ENCODE data around the gene IFI30. TPM values are rescaled to one million over a fixed set of nuclear protein-coding genes. Genes with fewer than 3 reads are reported as not detected.

The IFI30 gene
- total and polyA plus RNA-seq, 2 experiments from 2014 or later: 27.4 to 34.4 TPM

DNA sequence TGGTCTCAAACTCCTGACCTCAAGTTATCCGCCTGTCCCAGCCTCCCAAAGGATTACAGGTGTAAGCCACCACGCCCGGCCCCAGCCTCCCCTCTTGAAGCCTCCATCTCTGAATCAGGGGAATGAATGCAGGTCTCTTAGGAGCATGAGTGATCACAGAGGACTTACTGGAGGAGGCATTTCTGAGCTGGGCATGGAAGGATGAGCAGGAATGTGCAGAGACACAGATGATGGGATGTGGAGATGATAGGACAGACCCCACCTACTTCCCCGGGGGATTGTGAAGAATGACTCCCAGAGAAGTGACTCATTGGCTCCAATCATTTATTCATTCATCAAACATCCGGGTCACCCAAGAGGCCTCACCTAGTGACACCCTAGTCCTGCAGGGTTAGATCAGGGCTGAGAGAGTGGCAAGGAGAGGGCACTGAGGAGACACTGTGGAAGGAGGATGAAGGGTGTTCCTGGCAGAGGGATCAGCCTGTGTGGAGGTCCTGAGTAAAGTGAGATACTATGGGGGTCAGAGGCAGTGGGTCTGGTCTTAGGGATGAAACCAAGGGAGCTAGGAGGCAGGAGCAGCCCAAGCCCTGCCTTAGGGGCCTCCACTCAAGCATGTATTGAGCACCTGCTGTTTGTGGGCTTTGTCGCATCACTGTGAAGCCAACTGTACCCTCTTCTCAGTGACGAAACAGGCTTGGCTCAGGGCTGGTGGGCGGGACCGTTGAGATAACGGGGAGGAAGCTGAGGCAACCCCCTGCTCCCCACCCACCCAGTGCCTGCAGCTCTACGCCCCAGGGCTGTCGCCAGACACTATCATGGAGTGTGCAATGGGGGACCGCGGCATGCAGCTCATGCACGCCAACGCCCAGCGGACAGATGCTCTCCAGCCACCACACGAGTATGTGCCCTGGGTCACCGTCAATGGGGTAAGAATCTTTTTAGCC, 3.0 kb downstream of the IFI30 start (continued):
- TF ChIP-seq EZH2 (IDR thresholded peaks at IDR 0.05; ENCODE audit: low read depth, unreplicated experiment) (no peak), STAT1 (IDR thresholded peaks at IDR 0.05; ENCODE audit: unreplicated experiment) (no peak), POLR2AphosphoS5 (IDR thresholded peaks at IDR 0.05; ENCODE audit: low read depth) (no peak), CREB1 (CRISPR knock-in tag; IDR thresholded peaks at IDR 0.05; ENCODE audit: low read depth) (no peak), ZNF114 (CRISPR knock-in tag; IDR thresholded peaks at IDR 0.05) (no peak), NANOG (IDR thresholded peaks at IDR 0.05; ENCODE audit: borderline replicate concordance) (no peak), JUNB (IDR thresholded peaks at IDR 0.05; ENCODE audit: unreplicated experiment) (no peak)
- TF ChIP-seq, protein P1, sequence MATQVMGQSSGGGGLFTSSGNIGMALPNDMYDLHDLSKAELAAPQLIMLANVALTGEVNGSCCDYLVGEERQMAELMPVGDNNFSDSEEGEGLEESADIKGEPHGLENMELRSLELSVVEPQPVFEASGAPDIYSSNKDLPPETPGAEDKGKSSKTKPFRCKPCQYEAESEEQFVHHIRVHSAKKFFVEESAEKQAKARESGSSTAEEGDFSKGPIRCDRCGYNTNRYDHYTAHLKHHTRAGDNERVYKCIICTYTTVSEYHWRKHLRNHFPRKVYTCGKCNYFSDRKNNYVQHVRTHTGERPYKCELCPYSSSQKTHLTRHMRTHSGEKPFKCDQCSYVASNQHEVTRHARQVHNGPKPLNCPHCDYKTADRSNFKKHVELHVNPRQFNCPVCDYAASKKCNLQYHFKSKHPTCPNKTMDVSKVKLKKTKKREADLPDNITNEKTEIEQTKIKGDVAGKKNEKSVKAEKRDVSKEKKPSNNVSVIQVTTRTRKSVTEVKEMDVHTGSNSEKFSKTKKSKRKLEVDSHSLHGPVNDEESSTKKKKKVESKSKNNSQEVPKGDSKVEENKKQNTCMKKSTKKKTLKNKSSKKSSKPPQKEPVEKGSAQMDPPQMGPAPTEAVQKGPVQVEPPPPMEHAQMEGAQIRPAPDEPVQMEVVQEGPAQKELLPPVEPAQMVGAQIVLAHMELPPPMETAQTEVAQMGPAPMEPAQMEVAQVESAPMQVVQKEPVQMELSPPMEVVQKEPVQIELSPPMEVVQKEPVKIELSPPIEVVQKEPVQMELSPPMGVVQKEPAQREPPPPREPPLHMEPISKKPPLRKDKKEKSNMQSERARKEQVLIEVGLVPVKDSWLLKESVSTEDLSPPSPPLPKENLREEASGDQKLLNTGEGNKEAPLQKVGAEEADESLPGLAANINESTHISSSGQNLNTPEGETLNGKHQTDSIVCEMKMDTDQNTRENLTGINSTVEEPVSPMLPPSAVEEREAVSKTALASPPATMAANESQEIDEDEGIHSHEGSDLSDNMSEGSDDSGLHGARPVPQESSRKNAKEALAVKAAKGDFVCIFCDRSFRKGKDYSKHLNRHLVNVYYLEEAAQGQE (IDR thresholded peaks at IDR 0.05; ENCODE audit: unreplicated experiment): no peak
- TF ChIP-seq, protein P2, sequence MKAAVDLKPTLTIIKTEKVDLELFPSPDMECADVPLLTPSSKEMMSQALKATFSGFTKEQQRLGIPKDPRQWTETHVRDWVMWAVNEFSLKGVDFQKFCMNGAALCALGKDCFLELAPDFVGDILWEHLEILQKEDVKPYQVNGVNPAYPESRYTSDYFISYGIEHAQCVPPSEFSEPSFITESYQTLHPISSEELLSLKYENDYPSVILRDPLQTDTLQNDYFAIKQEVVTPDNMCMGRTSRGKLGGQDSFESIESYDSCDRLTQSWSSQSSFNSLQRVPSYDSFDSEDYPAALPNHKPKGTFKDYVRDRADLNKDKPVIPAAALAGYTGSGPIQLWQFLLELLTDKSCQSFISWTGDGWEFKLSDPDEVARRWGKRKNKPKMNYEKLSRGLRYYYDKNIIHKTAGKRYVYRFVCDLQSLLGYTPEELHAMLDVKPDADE (IDR thresholded peaks at IDR 0.05): no peak

DNA sequence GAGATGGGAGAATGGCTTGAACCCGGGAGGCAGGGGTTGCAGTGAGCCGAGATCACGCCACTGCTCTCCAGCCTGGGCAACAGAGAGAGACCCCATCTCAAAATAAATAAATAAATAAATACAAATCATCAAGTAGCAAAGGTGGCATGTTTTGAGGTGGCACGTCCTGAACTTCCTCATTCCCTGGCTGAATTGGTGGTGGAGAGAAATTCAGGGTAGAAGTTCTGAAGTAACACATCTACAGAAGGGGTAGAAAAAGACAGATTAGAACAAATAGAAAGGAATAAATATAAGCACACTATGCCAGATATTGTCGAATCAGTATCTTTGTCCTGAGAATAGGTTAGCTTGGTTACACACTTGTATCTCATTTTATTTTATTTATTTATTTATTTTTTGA, 6.3 kb downstream of the IFI30 start:
- Histone ChIP-seq H3K36me3 (ENCODE audit: insufficient read depth) (no peaks in the 10 kb centered on the region), H3K79me2 (replicated peaks; ENCODE audit: insufficient read depth) (no peaks in the 10 kb centered on the region), H2AFZ (no peak overlapping the region), H3K27me3 (ENCODE audit: insufficient read depth) (peaks cover 2% of the 10 kb centered on the region; the same call in 1 of the 2 replicates), H3K4me3 (no peak overlapping the region), H3K4me1 (ENCODE audit: insufficient read depth) (no peaks in the 10 kb centered on the region), H3K4me2 (no peak overlapping the region), H3K9me2 (ENCODE audit: insufficient read depth) (no peaks in the 10 kb centered on the region), H4K20me1 (replicated peaks; ENCODE audit: insufficient read depth) (no peaks in the 10 kb centered on the region), H3F3A (replicated peaks; ENCODE audit: low read depth) (no peaks in the 10 kb centered on the region), H3K27ac (ENCODE audit: low read depth) (no peak overlapping the region)
- H3K27ac Mint-ChIP-seq: no peak overlapping the region
- H3K9me3 Mint-ChIP-seq: no peaks in the 10 kb centered on the region
- H3K36me3 Mint-ChIP-seq (ENCODE audit: low read depth): peaks cover 5% of the 10 kb centered on the region; the same call in 1 of the 3 replicates
- no peak overlapping the region for H3K4me3 Mint-ChIP-seq
- no peaks in the 10 kb centered on the region for H3K4me1 Mint-ChIP-seq
- peaks cover 8% of the 10 kb centered on the region for H3K27me3 Mint-ChIP-seq (ENCODE audit: insufficient read depth, low read depth, poor library complexity)
- DNase-seq (ENCODE audit: low spot score): no peak
- no peak for ATAC-seq
- TF ChIP-seq ZNF114 (CRISPR knock-in tag; IDR thresholded peaks at IDR 0.05): no peak

Measured in GM23338 (cell line).